Vagina (tissue), 2 donors: ENCODE measurements around the gene REM1. TPM values are rescaled to one million over a fixed set of nuclear protein-coding genes. Genes with fewer than 3 reads are reported as not detected.

Experiments
- DNase-seq, 2 donors: peaks; one replicate each; pipeline ENCODE4 v3.0.0-alpha.2; 2017; ENCODE audit errors: extremely low spot score in 2 of 2
- H3K27ac ChIP-seq: fragments of 200-600 bp; sonication (generic); one replicate; pipeline ENCODE4 v1.5.1; 2019
- H3K27me3 ChIP-seq: fragments of 200-600 bp; sonication (generic); one replicate; pipeline ENCODE4 v1.5.1; 2019
- H3K36me3 ChIP-seq, 2 donors: fragments of 200-600 bp; sonication (generic); one replicate each; pipeline ENCODE4 v1.5.1; 2017 to 2019
- H3K4me1 ChIP-seq: fragments of 200-600 bp; sonication (generic); one replicate; pipeline ENCODE4 v1.5.1; 2019
- H3K4me3 ChIP-seq, 2 donors: fragments of 200-600 bp; sonication (generic); 1 replicate in 1 of 2; 2 replicates in 1 of 2; pipeline ENCODE4 v1.5.1; 2016 to 2019
- H3K9me3 ChIP-seq: fragments of 200-600 bp; sonication (generic); one replicate; pipeline ENCODE4 v1.5.1; 2019
- POLR2A ChIP-seq, 2 donors: fragments of 450-650 bp; IDR thresholded peaks; one replicate each; pipeline ENCODE4 v1.6.1; 2017; ENCODE audit warnings: antibody characterized with exemption in 2 of 2, mild to moderate bottlenecking in 2 of 2, moderate library complexity in 2 of 2
- POLR2AphosphoS5 ChIP-seq, 2 donors: sonication (generic); formaldehyde crosslinking; IDR thresholded peaks; one replicate each; pipeline ENCODE4 v1.9.0; 2017; ENCODE audit warnings: antibody characterized with exemption in 2 of 2, mild to moderate bottlenecking in 2 of 2, low read depth in 1 of 2; ENCODE audit not compliant: insufficient read depth in 1 of 2
- intact Hi-C: fragments of 100-400 bp; cut with DNase I; formaldehyde crosslinking; loops from one replicate; pipeline ENCODE4 v1.15.1; 2023
- total RNA-seq: library from RNA; depleted of rRNA; stranded (reverse); fragments of >200 nt; gene quantifications from one replicate; pipeline ENCODE4 v1.2.3, GENCODE V29; 2016
- TF ChIP-seq, protein P1 (sequence below), 3 experiments: fragments of 450-650 bp in 2 of 3; fragments of 200-600 bp in 1 of 3; sonication (generic) in 1 of 3; IDR thresholded peaks; one replicate each; pipeline ENCODE4 v1.5.1; 2017 to 2019; ENCODE audit warnings: antibody characterized with exemption in 3 of 3, mild to moderate bottlenecking in 2 of 3, moderate library complexity in 2 of 3

Gene REM1
- total RNA-seq, 1 donor from 2014 or later = 4.4 TPM

DNA sequence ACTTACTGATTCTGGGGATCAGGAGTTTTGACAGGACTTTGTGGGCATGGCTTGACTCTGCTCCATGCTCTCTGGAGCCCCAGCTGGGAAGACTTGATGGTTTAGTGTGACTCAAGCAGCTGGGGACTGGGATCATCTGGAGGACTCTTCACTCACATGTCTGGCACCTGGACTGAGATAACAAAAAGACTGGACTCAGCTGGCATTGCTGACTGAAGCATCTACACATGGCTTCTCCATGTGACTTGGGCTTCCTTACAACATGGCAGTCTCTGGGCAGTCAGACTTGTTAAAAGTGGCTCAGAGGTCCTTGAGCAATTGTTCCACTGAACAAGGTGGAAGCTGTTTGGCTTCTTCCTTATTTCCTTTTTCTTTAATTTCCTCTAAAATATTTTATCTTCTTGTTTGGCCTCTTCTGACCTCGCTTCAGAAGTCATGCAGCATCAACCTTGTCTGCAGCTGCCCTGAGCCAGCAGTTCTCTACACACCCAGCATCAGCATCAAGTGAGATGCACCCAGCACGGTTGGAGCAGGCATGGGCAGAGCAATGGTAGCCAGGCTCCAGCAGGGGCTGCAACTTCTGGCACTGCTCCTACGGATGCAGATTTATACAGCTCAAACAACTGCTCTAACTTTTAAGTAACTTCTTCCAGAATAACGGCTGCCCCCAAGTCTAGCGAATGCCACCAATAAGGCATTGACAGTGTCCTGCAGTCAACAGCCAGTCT lies 33.6 kb downstream of the REM1 start:
- TF ChIP-seq, protein P1, sequence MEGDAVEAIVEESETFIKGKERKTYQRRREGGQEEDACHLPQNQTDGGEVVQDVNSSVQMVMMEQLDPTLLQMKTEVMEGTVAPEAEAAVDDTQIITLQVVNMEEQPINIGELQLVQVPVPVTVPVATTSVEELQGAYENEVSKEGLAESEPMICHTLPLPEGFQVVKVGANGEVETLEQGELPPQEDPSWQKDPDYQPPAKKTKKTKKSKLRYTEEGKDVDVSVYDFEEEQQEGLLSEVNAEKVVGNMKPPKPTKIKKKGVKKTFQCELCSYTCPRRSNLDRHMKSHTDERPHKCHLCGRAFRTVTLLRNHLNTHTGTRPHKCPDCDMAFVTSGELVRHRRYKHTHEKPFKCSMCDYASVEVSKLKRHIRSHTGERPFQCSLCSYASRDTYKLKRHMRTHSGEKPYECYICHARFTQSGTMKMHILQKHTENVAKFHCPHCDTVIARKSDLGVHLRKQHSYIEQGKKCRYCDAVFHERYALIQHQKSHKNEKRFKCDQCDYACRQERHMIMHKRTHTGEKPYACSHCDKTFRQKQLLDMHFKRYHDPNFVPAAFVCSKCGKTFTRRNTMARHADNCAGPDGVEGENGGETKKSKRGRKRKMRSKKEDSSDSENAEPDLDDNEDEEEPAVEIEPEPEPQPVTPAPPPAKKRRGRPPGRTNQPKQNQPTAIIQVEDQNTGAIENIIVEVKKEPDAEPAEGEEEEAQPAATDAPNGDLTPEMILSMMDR (IDR thresholded peaks at IDR 0.05) = no peak
- TF ChIP-seq POLR2AphosphoS5 (IDR thresholded peaks at IDR 0.05; ENCODE audit: insufficient read depth in 1 of 2, low read depth in 1 of 2) (no peak), POLR2A (IDR thresholded peaks at IDR 0.05) (no peak)
- DNase-seq = no peak
- Histone ChIP-seq H3K9me3 (no peaks in the 10 kb centered on the region), H3K36me3 (no peaks in the 10 kb centered on the region), H3K4me1 (no peaks in the 10 kb centered on the region), H3K27ac (no peak overlapping the region), H3K27me3 (no peaks in the 10 kb centered on the region), H3K4me3 (no peak overlapping the region)
- intact Hi-C loops = no loop called here

DNA sequence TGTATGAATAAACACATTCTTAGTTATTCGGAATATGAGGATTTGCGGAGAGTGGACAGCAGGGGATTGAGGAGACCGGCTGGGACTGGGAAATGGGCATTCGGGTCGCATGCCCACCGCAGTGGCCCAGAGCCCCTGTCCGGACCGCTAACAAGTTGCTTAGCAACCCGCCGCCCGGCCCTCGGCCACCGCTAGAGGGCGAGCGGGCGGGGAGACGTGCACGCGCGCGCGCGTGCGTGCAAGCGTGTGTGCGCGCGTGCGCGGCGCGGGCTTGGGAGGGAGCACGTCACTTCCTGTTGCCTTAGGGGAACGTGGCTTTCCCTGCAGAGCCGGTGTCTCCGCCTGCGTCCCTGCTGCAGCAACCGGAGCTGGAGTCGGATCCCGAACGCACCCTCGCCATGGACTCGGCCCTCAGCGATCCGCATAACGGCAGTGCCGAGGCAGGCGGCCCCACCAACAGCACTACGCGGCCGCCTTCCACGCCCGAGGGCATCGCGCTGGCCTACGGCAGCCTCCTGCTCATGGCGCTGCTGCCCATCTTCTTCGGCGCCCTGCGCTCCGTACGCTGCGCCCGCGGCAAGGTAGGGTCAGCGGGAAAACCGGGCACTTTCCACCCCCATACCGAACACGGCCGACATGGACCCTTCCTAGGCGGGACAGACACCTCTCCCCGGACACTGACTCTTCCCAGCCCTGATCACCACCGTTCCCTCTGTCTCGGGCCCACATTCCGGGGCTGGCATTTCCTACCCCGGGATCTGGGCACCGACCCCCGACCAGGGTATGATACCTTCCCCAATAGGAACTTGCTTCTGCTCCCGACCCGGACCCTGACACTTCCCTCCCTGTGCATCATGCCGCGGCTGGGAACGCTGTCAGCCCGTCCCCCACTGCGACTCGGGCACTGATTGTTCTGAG lies 39.3 kb downstream of the REM1 start, which contains the start of gene HM13:
Gene HM13, plus strand, starts transcription at position 289 of the 918 bp plus-strand sequence. Its CDS starts 110 bp downstream, at position 399.
- Histone ChIP-seq H3K9me3 (no peaks in the 10 kb centered on the region), H3K4me3 (peak within 1 kb of the TSS; percentile 86 to 87), H3K4me1 (peaks cover 36% of the 10 kb centered on the region), H3K27ac (peak within 1 kb of the TSS; percentile 72), H3K36me3 (no peaks in the 10 kb centered on the region), H3K27me3 (no peaks in the 10 kb centered on the region)
- DNase-seq = no peak
- intact Hi-C loops = loop anchor here (5.0 kb wide), 1 partner anchor 52 kb away; no protein-coding TSS in a partner anchor
- peak in 1 of 2 donors; percentile 34 for TF ChIP-seq POLR2A (IDR thresholded peaks at IDR 0.05)
- peak in 1 of 2 donors; percentile 82 for TF ChIP-seq POLR2AphosphoS5 (IDR thresholded peaks at IDR 0.05; ENCODE audit: insufficient read depth in 1 of 2, low read depth in 1 of 2)
- TF ChIP-seq, protein P1 (IDR thresholded peaks at IDR 0.05) = peak; percentile 97 to 99 (median 98)

DNA sequence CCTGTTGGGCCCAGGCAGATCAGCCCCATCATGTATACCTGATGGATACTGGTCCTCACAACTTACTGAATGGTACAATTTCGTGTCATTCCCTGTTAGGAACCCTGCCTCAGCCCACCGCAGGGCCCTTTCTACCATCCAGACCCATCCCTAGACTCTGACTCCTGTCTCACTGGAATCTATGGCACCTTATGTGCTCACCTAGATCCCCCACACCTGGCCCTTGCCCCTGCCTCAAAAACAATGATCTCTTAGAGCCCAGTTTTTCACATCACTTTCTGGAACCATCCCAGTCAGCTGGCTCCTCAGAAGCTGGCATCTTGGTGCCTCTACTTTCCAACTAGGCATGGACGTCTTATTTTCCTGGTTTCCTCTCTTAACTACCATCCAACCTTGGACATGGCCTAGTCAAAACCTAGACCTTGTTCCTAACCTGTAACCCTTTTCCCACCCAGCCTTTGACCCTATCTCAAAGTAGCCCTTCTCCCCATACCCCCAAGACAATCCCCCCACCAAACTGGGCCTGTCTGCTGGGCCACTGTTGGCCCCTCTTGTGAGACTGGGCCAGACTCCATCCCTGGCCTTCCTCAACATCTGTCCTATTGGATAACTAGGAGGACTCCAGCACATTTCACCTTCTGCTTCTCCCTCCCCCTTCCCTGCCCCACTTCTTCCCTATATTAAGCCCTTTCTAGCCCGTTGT lies 40.1 kb downstream of the REM1 start:
- TF ChIP-seq POLR2AphosphoS5 (IDR thresholded peaks at IDR 0.05; ENCODE audit: insufficient read depth in 1 of 2, low read depth in 1 of 2) (no peak), POLR2A (IDR thresholded peaks at IDR 0.05) (no peak)
- TF ChIP-seq, protein P1 (IDR thresholded peaks at IDR 0.05) = no peak
- Histone ChIP-seq H3K4me3 (peak overlapping the region; percentile 86 to 87), H3K27me3 (no peaks in the 10 kb centered on the region), H3K36me3 (no peaks in the 10 kb centered on the region), H3K27ac (peak overlapping the region; percentile 72), H3K4me1 (peaks cover 44% of the 10 kb centered on the region), H3K9me3 (no peaks in the 10 kb centered on the region)
- no peak for DNase-seq
- intact Hi-C loops = no loop called here

DNA sequence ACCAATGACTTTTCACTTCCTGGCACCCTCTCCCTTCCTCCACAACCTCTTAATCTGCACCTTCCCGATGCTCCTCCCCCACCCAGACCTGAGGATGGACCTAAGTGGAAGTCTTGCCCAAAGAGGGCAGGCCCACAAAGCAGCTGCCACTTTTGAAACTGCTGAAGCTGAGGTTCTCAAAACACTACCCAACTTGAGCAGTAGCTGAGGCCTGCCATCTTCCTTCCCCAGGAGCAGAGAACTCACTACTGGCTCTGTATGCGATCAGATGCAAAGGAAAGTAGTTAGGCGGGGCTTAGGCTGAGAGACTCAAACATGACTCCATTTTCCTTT lies 40.7 kb downstream of the REM1 start:
- Histone ChIP-seq H3K4me3 (peak overlapping the region; percentile 86 to 87), H3K27me3 (no peaks in the 10 kb centered on the region), H3K4me1 (peaks cover 49% of the 10 kb centered on the region), H3K9me3 (no peaks in the 10 kb centered on the region), H3K27ac (peak overlapping the region; percentile 72), H3K36me3 (no peaks in the 10 kb centered on the region)
- TF ChIP-seq POLR2A (IDR thresholded peaks at IDR 0.05) = no peak
- TF ChIP-seq POLR2AphosphoS5 (IDR thresholded peaks at IDR 0.05; ENCODE audit: insufficient read depth in 1 of 2, low read depth in 1 of 2) = no peak
- TF ChIP-seq, protein P1 (IDR thresholded peaks at IDR 0.05) = no peak
- intact Hi-C loops = no loop called here
- DNase-seq = no peak
